GM21423 (cell line): ENCODE results near the gene SERINC2.
A peak's percentile ranks its signal among the peaks of the same experiment; 100 is the strongest.
"Not testable (repeated sequence)": the region's sequence is repeated elsewhere in the genome, so short reads cannot be mapped to it uniquely, and the experiment has no call there.

ENCODE experiments used
- ATAC-seq: cut with Tn5 transposase; IDR thresholded peaks from one replicate; pipeline ENCODE4 v1.9.1; 2021; ENCODE audit warnings: mild to moderate bottlenecking, moderate library complexity; ENCODE audit not compliant: unreplicated experiment

The SERINC2 gene

GRCh38 chr1:31382379-31382989, 30.5 kb upstream of the SERINC2 start:
- no peak for ATAC-seq

- no peak for ATAC-seq
Measured at GRCh38 chr1:31383967-31384366, 29.0 kb upstream of the SERINC2 start.

GRCh38 chr1:31386576-31387243, 26.3 kb upstream of the SERINC2 start:
- ATAC-seq, result not testable (repeated sequence)

- ATAC-seq, result no peak
Measured at GRCh38 chr1:31387612-31388011, 25.4 kb upstream of the SERINC2 start.

GRCh38 chr1:31389616-31390015, 23.4 kb upstream of the SERINC2 start:
- no peak for ATAC-seq

GRCh38 chr1:31390071-31390470, 22.9 kb upstream of the SERINC2 start:
- no peak for ATAC-seq

- no peak for ATAC-seq
Measured at GRCh38 chr1:31393463-31393862, 19.6 kb upstream of the SERINC2 start.

GRCh38 chr1:31394584-31395193, 18.3 kb upstream of the SERINC2 start:
- ATAC-seq, result peak; percentile 86

GRCh38 chr1:31396633-31397351, 16.2 kb upstream of the SERINC2 start:
- ATAC-seq, result no peak

- ATAC-seq, result no peak
Measured at GRCh38 chr1:31397360-31398095, 15.5 kb upstream of the SERINC2 start.

- ATAC-seq, result no peak
Measured at GRCh38 chr1:31398246-31398645, 14.8 kb upstream of the SERINC2 start.

- ATAC-seq, result no peak
Measured at GRCh38 chr1:31399976-31400375, 13.0 kb upstream of the SERINC2 start.

- ATAC-seq, result no peak
Measured at GRCh38 chr1:31400393-31400792, 12.6 kb upstream of the SERINC2 start.

GRCh38 chr1:31401241-31401640, 11.8 kb upstream of the SERINC2 start:
- ATAC-seq, result no peak

- no peak for ATAC-seq
Measured at GRCh38 chr1:31405578-31406245, 7.3 kb upstream of the SERINC2 start.

- no peak for ATAC-seq
Measured at GRCh38 chr1:31407029-31407626, 5.9 kb upstream of the SERINC2 start.

- no peak for ATAC-seq
Measured at GRCh38 chr1:31408788-31409318, 4.2 kb upstream of the SERINC2 start.

GRCh38 chr1:31409946-31410858, 2.8 kb upstream of the SERINC2 start:
- no peak for ATAC-seq

- no peak for ATAC-seq
Measured at GRCh38 chr1:31410871-31411270, 2.1 kb upstream of the SERINC2 start.
